Measurements from ENCODE around the gene PRRT4.

GRCh38 chr7:128399991-128400390, 38.5 kb upstream of the PRRT4 start:
- TF ChIP-seq CTCF (IDR thresholded peaks at IDR 0.05 in 2 of 3, conservative IDR thresholded peaks at IDR 0.05 in 1 of 3; ENCODE audit: insufficient read depth in 2 of 3, low read depth in 1 of 3, low read length in 3 of 3) (no peak), RCOR1 (IDR thresholded peaks at IDR 0.05; ENCODE audit: borderline replicate concordance in 1 of 2, low read depth in 2 of 2, low read length in 2 of 2) (no peak), POLR2AphosphoS2 (IDR thresholded peaks at IDR 0.05; ENCODE audit: low read length) (no peak), CBX2 (IDR thresholded peaks at IDR 0.05; ENCODE audit: insufficient read depth, low read length, poor library complexity, severe bottlenecking) (no peak), EGR1 (conservative IDR thresholded peaks at IDR 0.05) (no peak), ETV6 (IDR thresholded peaks at IDR 0.05; ENCODE audit: borderline replicate concordance in 1 of 2, low read depth in 2 of 2, low read length in 1 of 2) (no peak), ETV6 (CRISPR knock-in tag; IDR thresholded peaks at IDR 0.05; ENCODE audit: borderline replicate concordance) (no peak)

All from K562 (cell line).